ENCODE results near the gene NKAIN2.
"Not testable (repeated sequence)": the region's sequence is repeated elsewhere in the genome, so short reads cannot be mapped to it uniquely, and the experiment has no call there.

Gene NKAIN2

DNA sequence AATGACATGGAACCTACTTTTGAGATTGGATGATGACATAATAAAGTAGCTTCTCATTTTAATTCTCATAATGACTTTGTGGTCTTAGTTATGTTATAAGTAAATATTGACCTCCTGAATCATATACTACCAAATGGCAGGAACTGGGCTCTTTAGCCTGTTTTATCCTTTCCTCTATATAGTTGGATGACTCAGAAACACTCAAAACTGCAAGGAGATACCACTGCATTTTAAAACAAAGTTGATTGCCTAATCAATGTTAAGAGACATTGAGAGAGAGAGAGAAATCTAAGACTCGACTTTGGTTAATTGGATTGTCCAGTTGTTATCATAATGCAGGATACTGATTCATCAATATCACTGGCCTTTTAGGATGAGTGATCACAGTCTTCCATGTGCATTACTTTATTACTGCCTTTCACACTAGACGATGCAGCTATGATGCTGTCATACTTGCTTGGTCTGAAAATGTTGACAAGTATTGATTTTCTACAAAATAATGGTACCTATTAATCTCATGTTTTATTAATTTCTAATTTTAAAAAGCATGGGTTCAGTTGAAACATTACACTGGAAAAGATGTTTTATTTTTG lies 320.0 kb downstream of the NKAIN2 start:
- no peak for DNase-seq

DNA sequence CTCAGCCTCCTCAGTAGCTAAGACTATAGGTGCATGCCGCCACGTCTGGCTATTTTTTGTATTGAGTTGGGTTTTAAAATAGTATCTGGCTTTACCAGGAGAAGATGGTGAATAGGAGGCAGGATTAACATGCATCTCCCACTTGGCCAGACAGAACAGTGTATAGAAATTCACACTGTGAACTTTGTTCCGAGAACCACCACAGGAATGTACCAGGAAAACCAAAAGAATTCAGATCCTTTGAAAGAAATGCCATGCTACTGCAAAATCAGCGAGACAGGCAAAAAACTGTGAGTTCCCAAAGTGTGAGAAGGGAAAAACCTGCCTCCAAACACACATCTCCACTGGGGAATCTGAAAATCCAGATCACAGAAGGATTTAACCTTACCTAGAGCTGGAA lies 327.6 kb downstream of the NKAIN2 start:
- DNase-seq, result no peak

DNA sequence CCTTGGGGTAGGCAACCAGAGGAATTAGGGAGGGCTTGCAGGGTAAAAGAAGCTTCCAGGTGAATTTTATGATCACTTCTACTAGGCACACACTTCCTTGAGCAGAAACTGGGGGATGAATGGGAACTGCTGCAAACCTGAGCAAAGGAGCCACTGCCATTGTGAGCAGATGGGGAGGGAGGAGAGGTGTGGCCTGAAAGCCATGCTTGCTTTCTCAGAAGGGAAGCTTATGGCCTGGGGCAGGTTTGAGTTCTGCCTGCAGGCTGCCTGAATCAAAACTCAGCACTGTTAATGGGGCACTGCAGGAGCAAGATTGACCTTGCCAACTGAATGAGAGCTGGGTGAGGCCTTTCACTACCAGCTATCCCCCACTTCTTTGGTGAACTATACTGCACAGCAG lies 328.1 kb downstream of the NKAIN2 start:
- DNase-seq, result no peak

DNA sequence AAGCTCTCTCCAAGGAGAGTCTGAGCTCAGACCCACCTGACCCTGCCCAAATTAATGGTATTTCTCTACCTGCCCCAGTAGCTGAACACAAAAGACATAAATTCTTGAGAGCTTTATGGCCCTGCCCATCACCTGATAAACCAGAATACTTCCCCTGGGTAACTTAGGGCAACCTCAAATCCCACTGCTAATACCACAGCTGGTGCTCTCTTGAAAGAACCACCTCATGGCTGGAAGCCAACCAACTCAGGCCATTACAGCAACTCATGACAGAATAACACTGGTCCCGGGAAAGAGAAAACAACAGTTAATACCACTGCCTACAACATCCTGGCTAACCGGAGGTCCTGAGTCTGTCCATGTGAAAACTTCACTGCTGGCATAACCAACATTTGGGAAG lies 328.6 kb downstream of the NKAIN2 start:
- no peak for DNase-seq

DNA sequence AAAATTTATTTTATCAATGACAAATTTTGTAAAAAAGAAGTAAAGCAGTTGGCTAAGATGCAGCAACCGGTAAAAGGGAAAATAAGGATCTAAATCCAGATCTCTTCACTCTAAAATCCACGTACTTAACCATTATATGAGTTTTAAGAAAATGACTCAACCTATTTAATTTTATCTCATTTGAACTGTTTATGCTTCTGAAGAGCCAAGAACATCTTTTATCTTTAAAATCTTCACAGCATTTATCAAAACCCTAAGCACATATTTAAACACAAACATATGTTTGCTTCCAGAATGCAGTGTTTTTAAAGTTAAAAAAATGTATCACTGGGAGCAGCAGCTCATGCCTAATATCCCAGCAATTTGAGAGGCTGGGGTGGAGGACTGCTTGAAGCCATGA lies 339.2 kb downstream of the NKAIN2 start:
- no peak for DNase-seq

DNA sequence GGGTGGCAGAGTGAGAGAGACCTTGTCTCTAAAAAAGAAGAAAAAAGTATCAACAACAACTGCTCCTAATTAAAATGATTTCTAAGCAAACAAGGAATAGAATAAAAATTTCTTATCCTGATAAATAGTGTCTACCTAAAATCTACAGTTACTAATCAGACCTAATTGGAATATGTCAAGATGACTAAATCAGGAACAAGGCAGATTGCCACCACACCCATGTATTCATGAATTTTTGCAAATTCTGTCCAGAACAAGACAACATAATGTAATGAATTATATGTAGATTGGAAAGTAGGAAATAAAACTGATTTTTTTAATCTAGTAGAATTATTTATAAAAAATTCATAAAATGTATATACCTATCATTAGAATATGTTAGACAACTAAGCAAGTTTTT lies 339.8 kb downstream of the NKAIN2 start:
- no peak for DNase-seq

DNA sequence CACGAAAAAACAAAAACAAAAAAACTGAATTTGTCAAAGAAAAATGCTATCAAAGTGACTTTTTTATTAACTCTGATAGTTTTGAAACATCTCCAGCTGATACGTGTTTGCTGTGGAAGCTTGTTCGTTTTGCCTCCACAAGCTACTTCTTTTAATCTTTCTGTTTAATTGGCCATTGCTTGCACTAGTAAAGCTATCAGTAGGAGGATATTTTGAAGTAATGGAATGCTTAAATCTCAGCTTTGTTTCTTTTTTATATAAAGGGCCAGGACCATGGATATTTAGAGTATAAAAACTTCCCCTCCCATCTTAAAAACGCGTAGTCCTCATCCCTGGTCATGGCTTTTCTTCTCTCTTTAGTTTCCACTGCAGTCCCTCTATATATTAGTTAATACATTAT lies 344.0 kb downstream of the NKAIN2 start:
- no peak for DNase-seq

DNA sequence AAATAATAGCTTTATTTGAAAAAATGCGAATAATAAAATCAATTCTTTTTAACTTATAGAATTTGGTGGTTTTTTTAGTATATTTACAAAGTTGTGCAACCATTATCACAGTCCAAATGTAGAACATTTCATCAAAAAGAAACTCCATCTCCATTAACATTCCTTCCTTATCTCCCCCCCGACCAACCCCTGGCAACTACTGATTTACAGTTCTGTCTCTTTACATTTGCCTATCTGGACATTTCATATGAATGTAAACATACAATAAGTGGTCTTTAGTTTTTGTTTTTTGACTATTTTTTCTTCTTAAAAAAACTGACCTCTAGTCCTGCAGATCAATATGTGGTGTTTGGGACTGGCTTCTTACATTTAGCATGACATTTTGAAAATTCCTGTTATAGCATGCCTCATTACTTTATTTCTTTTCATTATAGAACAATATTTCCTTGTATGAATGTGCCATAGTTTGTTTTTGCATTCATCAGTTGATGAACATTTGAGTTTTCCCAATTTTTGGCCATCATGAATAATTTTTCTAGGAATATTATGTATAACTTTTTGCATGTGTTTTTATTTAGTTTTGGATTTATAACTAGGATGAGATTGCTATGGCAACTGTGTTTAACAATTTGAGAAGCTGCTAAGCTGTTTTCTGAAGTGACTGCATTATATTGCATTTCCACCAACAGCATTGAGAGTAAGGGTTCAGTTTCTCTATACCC lies 344.7 kb downstream of the NKAIN2 start:
- no peak for DNase-seq

DNA sequence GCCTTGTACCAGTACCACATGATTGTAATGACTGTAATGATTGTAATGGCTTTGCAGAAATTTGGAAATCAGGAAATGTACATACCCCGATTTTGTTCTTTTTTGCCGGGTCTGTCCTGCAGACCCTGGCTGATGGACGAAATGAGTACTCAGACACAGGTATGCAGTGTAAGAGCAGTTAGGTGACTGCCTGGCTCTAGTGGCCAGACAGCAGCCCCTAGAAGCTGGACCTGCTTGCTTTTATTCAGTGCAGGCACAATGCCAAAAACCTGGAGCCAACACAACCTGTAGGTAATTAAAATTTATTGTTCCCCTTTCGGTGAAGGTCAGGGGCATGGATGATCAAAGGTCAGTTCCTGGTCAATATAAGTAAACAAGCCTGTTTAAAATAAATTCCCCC lies 346.0 kb downstream of the NKAIN2 start:
- no peak for DNase-seq

DNA sequence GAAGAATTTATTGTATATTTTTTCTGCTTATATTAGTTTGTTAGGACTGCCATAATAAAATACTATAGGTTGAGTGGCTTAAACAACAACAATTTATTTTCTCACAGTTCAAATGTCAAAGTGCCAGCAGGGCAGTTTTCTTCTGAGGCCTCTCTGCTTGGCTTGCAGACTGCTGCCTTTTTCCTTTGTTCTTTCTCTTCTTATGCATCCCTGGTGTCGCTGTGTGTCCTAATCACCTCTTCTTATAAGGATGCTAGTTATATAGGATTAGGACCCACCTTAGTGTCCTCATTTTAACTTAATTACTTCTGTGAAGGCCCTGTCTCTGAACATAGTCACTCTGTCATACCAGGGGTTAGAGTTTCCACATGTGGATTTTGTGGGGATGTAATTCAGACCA lies 354.4 kb downstream of the NKAIN2 start:
- DNase-seq, result no peak

DNA sequence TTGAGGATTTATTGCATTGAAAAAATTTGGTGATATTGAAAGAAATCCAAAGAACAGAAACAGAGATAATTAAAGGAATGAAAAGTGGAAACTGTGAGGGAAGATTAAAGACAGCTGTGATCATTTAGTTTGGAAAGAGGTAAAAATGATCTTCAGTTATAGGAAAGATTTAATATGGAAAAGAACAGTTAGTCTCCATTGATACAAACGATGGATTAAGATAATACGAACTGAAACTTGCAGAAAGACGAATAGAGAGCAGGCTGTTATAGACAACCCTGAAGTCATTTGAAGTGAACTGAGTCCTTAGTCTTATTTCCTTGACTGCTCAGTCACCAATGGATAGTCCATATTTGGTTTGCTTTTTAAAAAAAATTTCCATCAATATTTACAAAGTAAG lies 360.0 kb downstream of the NKAIN2 start:
- no peak for DNase-seq

DNA sequence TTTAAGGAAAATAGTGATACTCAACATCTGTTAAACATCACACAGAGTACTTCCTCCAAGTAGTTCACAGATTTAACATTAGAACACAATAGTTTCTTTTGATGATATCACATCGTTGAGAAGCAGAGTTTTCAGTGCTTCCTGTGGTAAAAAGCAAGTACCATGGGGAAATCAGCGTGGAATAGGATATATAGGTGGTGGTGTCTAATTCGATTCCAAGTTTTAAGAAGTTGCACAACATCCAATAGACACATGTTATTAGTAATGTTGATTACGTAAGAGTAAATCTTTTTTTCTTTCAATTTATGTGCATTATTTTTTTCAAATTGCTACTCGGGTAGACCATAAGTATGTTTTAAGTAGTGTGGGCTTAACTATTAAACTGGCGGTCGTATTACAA lies 360.7 kb downstream of the NKAIN2 start:
- no peak for DNase-seq

DNA sequence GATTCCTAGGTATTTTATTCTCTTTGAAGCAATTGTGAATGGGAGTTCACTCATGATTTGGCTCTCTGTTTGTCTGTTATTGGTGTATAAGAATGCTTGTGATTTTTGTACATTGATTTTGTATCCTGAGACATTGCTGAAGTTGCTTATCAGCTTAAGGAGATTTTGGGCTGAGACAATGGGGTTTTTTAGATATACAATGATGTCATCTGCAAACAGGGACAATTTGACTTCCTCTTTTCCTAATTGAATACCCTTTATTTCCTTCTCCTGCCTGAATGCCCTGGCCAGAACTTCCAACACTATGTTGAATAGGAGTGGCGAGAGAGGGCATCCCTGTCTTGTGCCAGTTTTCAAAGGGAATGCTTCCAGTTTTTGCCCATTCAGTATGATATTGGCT lies 363.6 kb downstream of the NKAIN2 start:
- not testable (repeated sequence) for DNase-seq

DNA sequence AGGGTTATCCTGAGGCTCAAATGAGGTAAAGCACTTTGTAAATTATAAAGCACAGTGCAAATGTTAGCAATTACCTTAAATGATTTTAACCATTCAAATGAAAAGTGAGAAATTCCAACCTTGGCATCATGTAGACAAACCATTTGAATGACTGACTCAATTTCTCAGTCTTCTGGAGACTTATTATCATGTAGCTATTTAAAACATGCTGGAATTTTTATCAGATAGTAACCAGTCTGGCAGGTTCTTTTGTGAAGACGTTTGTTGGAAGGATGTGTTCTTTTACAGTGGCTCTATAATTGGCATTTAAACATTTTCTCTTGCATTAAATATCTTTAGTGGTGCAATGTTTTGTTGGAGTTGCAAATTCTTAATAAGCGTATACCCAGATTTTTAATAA lies 386.6 kb downstream of the NKAIN2 start:
- DNase-seq, result no peak

DNA sequence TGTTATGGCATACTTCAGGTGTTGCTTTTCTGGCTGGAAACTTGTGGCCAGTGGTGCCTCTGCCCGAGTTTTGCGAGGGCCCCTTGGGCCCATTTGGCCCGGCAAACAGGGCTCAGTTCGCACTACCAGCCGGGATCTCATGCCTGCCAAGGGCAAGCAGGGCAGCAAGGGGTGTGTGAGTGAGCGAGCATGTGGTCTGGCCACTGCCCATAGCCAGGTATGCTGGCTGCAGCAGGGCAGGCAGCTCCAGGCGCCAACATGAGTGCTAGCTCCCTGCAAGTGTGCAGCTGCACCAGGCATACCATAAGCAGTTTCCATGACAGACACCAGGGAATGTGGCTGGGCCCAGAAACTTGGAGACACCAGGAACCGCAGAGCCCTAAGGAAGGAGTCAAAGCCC lies 389.5 kb downstream of the NKAIN2 start:
- DNase-seq, result no peak

DNA sequence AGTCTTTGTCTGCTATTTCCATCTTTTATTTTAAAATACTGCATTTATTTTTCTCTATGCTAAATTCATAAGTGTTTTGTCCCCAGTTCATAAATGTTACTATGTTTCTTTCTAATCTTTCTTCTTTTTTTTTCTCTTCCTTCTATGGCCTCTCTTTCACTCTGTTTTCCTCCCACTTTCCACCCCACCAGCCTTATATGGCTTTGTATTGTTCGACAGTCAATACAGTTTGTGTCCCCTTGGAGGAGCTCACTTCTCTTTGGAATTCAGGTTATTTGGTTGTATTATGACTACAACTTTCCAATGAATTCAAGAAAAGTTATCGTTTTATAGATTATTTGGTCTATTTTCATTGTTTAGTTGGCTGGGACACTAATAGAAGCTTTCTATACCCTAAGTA lies 393.5 kb downstream of the NKAIN2 start:
- DNase-seq, result no peak

DNA sequence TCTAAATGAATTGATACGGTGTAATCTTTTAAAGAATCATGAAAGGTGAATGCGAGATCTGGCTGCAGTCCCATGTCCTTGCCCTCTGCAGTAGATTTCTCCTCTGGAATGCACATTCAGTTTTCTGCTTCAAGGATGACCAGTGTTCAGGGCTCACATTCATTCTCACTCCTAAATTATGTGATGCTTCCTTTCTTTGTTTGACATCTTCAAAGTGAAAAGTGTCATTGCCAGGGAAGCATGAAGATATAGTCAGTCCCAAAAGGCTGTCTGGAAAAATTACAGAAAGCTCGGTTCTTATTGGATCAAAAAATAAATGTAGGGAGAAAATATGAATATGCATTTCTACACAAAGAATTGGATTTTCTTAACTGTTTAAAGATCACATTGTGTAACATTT lies 395.6 kb downstream of the NKAIN2 start:
- no peak for DNase-seq

DNA sequence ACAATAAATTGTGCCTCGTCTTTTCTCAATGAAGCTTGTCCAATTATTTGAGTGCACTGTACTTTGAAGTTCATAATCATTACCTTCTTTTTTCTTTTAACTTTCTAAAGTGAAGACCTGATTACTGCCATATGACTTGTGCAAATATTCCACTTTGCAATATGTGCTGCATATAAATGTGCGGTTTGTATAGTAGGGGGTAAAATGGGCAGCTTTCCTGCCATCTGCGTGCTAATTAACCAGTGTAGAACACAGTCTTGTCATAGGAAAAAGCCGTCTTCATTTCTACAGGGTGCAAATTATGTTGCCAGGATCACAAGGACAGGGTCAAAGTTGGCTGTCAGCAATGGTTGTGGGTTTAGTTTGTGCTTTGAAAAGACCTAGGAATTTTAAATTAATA lies 397.0 kb downstream of the NKAIN2 start:
- no peak for DNase-seq

DNA sequence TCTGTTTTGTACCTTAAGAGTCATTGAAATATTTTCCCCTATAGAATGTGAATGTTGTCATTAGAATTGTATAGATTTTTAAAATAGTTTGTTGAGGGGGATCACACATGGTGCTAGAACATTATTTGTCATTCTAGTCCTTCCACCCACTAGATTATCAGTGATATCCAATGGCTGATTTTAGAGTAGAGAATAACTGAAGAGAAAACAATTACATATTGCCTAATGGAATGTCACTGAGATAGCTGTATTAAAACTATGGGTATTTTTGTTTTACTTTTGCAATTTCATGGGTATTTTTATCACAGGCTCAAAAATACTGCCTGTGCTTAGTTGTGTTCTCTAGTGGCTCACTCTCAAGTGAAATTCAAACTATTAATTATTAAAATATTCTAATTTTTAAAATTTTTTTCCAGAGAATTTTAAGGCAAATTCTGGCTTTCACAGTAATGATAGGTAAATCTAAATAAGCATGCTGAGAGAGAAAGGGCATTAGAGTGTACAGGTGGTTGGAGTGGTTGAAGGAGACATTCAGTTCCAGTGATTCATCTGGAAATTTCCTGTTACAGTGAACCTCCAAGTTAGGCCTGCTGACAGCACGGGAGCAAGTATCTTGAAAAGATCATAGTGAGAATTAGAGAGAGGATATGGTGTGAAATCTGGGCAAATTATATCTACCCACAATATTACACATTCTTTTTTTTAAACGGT lies 399.6 kb downstream of the NKAIN2 start:
- no peak for DNase-seq

DNA sequence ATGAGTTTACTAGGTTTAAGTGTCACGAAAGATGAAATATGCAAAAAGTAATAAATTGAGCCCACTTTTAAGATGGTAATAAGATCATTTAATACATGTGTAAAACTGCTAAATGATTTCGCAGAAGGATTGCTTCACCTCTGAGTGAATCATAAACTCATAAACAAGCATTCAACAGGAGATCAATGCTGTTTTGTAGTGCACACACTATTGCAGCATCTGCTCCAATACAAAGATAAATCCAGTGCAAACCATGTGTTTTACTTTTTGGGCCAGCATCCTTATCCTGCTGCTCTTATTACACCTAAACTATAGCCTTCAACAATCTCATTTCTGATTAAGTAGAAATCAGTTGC lies 400.1 kb downstream of the NKAIN2 start:
- no peak for DNase-seq

DNA sequence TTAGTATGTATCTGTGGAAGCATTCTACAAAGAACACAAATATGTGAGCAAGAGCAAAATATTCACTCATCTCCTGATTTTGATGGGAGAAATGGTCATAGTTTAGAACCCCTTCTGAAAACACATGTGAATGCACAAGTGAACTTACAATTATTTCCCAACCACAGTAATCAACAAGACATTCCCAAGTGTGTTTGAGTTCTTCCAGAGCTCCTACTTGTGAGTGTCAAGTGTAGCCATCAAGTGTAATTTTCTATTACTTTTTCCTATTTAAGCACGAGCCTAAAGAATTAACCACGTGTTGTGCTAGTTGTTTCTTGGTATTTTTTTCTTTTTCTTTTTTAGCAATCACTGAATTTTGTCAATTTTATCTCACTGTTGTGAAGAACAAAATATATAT lies 402.3 kb downstream of the NKAIN2 start:
- no peak for DNase-seq

DNA sequence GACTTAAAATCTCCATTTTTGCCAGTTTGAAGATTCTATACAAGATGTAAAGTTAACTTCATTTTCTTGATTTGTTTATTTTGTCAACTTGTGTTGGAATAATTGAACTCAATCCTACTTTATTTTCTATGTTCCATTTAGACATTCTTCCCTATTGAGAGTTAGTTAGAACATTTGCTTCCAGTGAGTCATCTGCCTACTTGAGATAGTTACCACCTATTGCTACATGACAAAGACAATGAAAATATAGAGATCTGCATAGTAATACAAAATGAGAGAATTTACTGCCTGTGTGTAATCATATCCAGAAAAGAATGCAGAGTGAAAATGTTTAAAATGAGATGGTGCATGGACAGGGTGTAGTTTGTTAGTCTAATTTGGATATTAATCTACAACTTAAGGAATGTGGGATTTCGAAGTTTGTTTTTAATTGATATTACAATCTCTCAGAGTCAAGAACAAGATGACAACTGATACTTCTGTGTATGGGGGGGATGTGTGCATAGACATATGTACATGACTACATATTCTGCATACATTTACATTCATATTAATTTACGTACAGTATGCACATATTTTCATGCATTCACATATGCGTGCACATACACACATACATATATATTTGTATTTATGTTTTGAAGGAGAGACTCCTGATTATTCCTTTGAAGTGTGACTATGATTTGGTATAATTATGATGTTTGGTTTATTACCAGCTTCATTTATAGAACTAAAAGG lies 420.1 kb downstream of the NKAIN2 start:
- DNase-seq, result no peak

DNA sequence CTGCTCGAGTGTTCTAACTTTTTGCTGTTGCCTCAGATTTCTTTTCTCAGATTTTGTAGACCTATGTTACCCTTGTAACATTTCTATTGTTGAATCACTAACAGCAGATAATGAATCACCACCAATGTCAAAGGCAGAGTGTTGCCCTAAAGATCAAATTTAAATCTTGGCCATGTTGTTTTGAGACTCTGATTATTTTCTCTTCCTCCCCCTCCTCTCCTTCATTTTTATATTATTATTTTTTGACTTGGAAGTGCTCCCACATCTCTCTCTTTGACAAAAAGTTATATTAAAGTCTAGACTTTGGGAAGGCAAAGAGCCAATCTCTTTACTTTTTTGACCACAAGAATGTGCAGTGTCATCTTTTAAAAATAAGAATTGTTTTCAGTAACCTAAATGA lies 422.7 kb downstream of the NKAIN2 start:
- DNase-seq, result no peak

DNA sequence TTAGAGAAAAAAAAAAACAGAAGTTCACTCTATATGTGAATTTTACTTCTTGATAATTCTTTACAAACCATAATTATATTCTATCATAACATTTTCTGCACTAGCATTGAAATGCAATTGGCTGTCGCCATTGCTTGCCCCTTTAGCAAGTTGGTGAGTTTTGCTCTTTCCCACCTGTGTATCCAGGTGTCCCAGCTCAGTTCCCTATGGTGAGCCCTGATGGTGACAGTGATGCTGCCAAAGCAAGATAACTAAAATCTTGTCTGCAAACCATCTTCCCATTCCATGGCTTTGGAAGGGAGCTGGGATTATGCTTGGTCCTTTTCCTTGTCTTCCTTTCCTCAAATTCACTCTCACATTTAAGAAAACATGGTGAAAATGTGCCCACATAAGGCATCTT lies 429.6 kb downstream of the NKAIN2 start:
- no peak for DNase-seq
